GM18909 (cell line): ENCODE measurements around the gene SLFN13.
"Not testable (repeated sequence)": the region's sequence is repeated elsewhere in the genome, so short reads cannot be mapped to it uniquely, and the experiment has no call there.

Experiments
- ATAC-seq: cut with Tn5 transposase; IDR thresholded peaks from one replicate; pipeline ENCODE4 v1.9.1; 2021; ENCODE audit warnings: mild to moderate bottlenecking; ENCODE audit not compliant: unreplicated experiment, poor library complexity

The SLFN13 gene

GRCh38 chr17:35448214-35448898 is at the start of gene SLFN13:
SLFN13 (minus strand) TSS chr17:35448766; CDS start chr17:35445680, 3,086 bp downstream.
- ATAC-seq, result peak; percentile 69

- no peak for ATAC-seq
Measured at GRCh38 chr17:35496451-35497290, 48.1 kb upstream of the SLFN13 start.

GRCh38 chr17:35493040-35493439 is 44.5 kb upstream of the SLFN13 start:
- ATAC-seq, result no peak

GRCh38 chr17:35491417-35491816 is 42.9 kb upstream of the SLFN13 start:
- ATAC-seq, result no peak

- no peak for ATAC-seq
Measured at GRCh38 chr17:35489944-35490343, 41.4 kb upstream of the SLFN13 start.

GRCh38 chr17:35488991-35489390 is 40.4 kb upstream of the SLFN13 start:
- no peak for ATAC-seq

- ATAC-seq, result no peak
Measured at GRCh38 chr17:35486920-35487732, 38.6 kb upstream of the SLFN13 start.

- ATAC-seq, result no peak
Measured at GRCh38 chr17:35479271-35479670, 30.7 kb upstream of the SLFN13 start.

- ATAC-seq, result no peak
Measured at GRCh38 chr17:35477248-35477647, 28.7 kb upstream of the SLFN13 start.

GRCh38 chr17:35476283-35476820 is 27.8 kb upstream of the SLFN13 start:
- ATAC-seq, result no peak

- ATAC-seq, result no peak
Measured at GRCh38 chr17:35468475-35468874, 19.9 kb upstream of the SLFN13 start.

- no peak for ATAC-seq
Measured at GRCh38 chr17:35467824-35468223, 19.3 kb upstream of the SLFN13 start.

- peak; percentile 84 for ATAC-seq
Measured at GRCh38 chr17:35460354-35460851, 11.8 kb upstream of the SLFN13 start.

- ATAC-seq, result not testable (repeated sequence)
Measured at GRCh38 chr17:35454035-35454434, 5.5 kb upstream of the SLFN13 start.

GRCh38 chr17:35453171-35453570 is 4.6 kb upstream of the SLFN13 start:
- ATAC-seq, result no peak

GRCh38 chr17:35449371-35449931 is 885 bp upstream of the SLFN13 start:
- peak; percentile 48 for ATAC-seq

GRCh38 chr17:35448899-35449227 is 297 bp upstream of the SLFN13 start:
- peak; percentile 9 for ATAC-seq

GRCh38 chr17:35447499-35447898 is 1.1 kb downstream of the SLFN13 start:
- ATAC-seq, result no peak

- ATAC-seq, result no peak
Measured at GRCh38 chr17:35438433-35438832, 10.1 kb downstream of the SLFN13 start.
